Activated gamma-delta T cell (primary cell): ENCODE results near the gene ZNRD2.

Source experiments
- DNase-seq: peaks from one replicate; lab custom pipeline; 2025; lab: John Stamatoyannopoulos, UW

Gene ZNRD2

GRCh38 chr11:65588199-65589054 lies 18.1 kb downstream of the ZNRD2 start:
- no peak for DNase-seq

GRCh38 chr11:65589444-65590239 lies 19.4 kb downstream of the ZNRD2 start:
- no peak for DNase-seq

GRCh38 chr11:65590240-65590738 lies 20.0 kb downstream of the ZNRD2 start:
- no peak for DNase-seq

- DNase-seq = no peak
Observed at GRCh38 chr11:65591939-65592857, 21.9 kb downstream of the ZNRD2 start.

DNA sequence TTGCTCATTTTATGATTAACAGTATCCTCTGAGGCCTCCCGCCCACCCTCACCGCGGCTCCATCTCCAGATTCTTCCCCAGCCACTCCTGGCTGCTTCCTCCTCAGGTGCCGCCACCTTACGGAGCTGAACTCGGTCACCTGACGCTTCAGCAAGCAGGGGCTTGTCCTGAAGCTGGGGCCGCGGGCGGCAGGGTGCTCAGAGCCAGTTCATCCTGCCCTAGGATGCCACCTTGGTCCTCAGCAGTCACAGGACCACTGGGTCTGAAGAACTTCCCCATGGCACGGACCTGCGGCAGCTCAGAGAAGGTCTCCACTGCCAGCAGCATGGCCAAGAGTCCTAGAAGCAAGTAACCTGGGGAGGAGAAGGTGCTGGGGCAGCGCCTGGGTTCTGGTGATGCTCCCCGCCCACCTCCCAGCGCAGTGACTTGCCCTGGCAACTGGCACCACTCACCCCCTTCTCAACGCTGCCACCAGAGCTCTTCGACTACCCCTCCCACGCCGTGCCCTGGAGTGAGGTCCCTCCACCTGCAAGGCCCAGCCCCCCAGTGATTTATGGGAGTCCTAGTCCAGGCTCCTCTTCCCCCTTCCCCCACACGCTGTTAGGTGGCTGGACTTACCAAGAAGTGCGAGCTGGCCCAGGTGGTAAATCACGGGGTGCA lies 22.7 kb downstream of the ZNRD2 start:
- no peak for DNase-seq

DNA sequence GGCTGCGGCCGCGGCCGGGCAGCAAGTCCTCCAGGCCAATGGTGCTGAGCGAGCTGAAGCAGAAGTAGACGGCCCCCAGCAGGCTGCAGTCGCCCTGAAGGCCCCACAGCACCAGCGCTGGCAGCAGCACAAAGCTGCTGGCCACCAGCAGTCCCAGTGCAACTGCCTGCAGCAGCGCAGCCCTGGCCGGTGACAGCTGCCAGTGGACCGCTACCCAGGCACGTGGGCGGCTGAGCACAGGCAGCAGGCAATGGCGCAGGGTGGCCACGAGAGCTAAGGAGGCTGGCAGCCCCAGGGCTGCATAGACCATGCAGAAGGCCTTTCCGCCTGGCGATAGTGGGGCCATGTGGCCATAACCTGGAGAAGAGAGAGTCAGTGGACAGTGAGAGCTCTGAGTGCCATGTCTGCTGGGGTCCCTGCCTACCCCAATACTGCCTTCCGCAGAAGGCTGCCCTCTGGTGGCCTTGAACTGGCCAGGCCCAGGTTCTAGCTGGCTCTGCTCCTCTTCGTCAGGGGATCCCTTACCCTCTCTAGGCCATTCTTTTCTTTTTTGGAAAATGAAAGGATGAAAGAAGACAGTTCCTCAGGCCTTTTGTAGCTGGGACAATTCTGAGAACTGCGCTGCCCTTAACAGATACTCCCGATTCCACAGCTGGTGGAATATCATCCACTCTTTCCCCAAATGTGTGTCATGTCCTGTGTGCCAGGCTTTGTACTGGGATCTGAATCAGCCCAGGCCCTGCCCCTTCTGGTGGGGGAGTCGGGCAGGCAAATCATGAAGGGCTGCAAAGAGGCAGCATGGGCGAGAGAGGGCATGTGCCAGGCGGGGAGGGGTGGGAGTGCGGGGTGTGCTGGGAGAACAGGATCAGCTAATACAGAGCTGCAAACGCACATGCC lies 23.5 kb downstream of the ZNRD2 start:
- DNase-seq = no peak

DNA sequence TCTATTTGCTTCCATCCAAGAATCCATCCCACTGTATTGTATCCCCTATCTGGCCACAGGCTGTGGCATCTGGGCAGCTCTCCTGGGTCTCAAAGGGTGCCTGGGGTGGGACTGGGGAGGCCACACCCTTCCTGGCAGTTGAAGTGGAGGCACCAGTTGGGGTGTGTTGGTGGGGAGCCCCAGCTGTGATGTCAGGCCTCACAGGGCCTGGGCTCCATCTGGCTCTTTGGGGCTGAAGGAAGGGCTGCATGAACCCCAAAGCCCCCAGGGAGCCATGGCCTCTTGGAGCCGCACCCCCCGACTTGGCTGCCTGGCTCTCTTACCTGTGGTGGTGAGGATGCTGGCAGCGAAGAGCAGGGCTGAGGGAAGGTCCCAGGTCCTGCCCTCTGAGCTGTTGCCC lies 24.9 kb downstream of the ZNRD2 start:
- DNase-seq = no peak

DNA sequence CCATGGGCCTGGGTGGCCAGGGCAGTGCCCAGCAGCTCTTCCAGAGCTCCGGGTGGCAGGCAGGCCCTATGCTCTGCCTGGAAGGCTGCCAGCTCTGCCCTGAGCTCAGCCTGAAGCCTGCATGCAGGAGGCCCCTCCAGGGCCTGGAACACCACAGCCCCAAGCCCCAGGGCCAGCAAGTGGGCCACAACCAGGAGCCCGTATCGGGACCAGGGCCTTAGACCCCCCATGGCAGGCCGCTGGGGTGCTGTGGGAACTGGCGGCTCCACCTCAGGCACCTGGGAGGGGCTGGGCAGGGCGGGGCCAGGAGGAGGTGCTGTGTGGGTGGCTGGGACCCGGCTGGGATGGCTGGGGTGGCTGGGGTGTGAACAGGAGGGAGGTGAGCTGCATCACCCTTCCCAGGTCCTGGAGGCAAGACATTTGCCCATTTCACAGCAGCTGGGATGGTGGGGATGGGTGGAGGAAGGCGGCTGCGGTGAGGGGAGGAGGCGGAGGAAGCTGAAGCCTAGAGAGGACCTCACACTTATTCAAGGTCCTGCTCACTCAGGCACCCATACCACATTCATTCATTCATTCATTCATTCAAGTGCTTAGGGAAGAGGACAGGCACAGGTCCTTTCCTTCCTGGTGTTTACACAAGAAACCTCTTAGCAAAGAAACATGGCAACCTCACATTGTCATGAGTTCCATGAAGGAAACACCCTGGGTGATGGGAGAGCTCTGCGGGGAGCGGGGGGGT lies 25.4 kb downstream of the ZNRD2 start, which contains the start of gene KCNK7:
TSS of gene KCNK7 (minus strand) at position 258 of the 739 bp plus-strand sequence. CDS start at position 230, 28 bp downstream.
- DNase-seq = no peak

DNA sequence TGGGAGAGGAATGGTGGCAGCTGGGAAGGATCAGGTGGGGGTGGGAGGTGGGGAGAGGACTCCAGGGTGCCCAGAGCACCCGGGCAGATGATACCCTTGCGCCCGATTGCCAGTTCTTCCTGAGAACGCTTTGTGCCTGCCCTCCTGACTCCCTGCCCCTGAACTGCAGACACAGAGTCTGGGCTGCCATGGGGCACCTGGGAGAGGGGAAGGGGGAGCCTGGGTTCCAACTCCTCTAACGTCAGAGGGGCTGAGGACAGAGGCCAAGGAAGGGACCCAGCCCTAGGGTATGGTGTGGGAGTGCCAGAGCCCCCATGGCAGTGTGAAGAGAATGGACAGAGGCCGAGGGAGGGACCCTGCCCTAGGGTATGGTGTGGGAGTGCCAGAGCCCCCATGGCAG lies 26.2 kb downstream of the ZNRD2 start:
- DNase-seq = no peak

DNA sequence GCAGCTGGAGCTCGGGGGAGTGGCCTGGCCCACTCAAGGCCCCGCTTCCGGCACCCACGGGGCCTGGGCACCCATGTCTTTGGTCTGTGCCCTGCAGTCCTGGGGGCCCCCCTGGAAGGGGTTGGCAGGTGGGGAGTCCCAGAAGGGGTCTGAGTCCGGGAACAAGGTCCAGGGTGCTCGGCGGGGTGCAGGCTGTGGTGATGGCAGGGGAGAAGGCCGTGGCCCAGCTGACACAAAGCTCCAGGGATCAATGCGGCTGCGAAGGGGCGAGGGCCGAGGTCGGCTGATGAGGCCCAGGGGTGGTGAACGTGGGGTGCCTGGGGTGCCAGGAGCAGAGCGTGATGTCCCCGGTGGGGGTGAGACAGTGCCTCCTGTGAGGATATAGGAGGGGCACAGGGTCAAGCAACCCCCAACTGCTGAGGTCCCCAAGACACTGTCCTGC lies 28.0 kb downstream of the ZNRD2 start:
- DNase-seq = no peak

DNA sequence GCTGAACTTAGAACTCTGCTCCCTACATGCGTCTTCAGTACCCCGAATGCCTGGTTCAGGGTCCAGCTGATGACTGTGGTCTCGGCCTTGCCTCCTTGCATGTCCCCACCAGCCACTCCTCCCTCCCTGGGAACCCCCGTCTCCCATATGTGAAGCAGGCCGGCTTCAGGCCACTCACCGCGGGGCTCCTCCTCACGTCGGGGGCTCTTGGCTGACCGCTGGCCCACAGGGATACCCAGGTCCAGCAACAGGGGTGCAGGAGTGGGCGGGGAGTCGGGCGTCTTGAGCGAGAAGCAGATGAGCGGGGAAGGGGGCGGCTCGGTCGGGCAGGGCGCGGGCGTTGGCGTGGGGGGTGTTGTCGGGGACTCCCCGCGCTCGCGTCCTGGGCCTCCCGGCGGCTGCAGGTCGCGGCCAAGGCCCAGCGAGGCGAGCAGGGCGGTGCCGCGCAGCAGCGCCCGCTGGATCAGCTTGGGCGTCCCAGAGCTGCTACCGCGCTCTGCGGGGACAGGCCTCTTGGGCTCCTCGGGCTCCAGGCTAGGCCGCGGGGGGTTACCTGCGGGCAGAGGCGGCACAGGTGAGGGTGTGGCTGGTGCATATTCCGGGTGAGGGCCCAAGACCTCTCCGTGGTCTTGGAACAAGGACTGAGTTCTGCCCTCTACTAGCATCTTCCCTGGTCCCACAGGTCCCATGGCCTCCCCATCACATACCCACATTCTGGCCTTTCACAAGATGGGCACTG lies 29.1 kb downstream of the ZNRD2 start:
- DNase-seq = no peak

- no peak for DNase-seq
Observed at GRCh38 chr11:65599955-65600246, 29.6 kb downstream of the ZNRD2 start.

GRCh38 chr11:65604258-65604657 lies 34.0 kb downstream of the ZNRD2 start:
- no peak for DNase-seq

- no peak for DNase-seq
Observed at GRCh38 chr11:65606876-65607613, 36.8 kb downstream of the ZNRD2 start.

DNA sequence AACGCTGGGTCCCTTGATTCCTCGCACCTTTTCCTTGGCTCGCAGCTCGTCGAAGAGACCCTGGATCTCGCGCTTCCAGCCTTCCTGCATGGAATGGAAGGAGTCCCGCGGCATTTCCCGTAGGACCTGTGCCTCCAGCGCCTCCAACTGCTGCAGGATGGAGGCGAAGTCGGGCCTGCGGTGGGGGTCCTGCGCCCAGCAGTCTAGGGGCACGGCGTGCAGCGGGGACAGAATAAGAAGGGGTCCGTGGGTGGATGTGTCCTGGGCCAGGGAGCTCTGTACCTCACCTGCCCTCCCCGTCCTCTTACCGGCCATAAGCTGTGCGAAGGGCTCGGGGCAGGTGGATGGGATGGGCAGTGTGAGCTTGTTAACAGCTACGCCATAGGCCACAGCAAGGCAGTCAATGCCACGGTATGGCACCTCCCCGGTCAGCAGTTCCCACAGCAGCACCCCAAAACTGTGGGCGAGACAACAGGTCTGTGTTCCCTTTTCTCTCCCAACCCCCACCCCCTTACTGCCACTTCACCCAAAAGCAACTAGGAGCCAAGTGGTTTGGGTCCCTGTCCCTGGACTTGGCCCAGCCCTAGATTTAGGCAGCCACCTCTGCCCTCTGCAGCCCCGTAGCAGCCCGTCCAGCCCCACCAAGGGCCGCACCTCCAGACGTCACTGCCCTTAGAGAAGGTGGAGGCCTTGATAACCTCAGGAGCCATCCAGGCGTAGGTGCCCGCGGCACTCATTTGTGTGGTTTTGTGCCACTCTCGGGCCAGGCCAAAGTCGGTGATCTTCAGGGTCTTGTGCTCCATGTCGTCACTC lies 37.5 kb downstream of the ZNRD2 start:
- DNase-seq = no peak

DNA sequence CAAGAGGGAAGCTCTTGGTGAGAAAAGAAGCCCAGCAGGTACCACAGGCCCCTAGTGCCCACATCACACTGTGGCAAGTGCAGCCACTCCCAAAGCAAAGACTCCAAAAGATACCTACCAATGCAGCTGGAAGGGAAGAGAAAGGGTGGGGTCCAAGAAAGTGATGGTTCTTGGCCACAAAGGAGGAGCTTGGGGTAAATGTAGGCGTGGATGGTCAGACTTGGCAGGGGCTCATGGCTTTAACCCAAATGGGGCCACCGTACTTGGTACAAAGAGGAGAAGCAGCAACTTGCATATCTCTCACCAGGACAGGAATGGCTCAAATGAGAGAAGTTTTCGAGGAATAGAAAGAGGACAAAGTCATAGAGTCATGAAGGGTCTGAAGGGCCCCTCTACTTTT lies 39.0 kb downstream of the ZNRD2 start:
- no peak for DNase-seq

- no peak for DNase-seq
Observed at GRCh38 chr11:65609665-65610064, 39.4 kb downstream of the ZNRD2 start.
